Fibroblast of mammary gland (primary cell): ENCODE data around the gene DLG2.

ENCODE experiments used
- DNase-seq: peaks from one replicate; pipeline ENCODE4 v3.0.0-alpha.2; 2010; ENCODE audit warnings: low read depth
- H3K4me3 ChIP-seq: 2 replicates; pipeline ENCODE4 v1.5.1; 2011; ENCODE audit warnings: low read depth, mild to moderate bottlenecking, low read length, moderate library complexity; ENCODE audit not compliant: control insufficient read depth
- TF ChIP-seq, protein P1 (sequence below): conservative IDR thresholded peaks from 2 replicates; pipeline ENCODE4 v1.5.1; 2011; ENCODE audit warnings: low read depth, low read length, inconsistent platforms; ENCODE audit not compliant: control insufficient read depth, insufficient read depth

The DLG2 gene

DNA sequence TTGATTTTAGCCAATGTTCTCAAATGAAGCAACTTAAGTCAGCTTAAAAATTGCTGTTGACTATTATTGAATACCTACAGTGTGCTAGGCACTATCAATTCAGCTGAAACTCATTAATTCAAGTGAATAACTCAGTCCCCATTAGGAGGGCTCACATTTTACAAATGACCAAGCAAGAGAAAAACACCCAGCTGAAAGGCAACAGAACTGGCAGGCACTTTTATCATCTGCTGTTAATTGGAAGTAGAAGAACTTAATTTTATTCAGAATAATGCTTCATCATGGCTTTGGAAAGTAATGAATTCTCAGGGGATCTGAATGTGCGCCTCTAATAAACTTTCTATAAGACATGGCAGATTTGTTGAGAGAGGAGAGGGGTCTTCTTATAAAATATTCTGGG lies 1066.9 kb downstream of the DLG2 start:
- TF ChIP-seq, protein P1, sequence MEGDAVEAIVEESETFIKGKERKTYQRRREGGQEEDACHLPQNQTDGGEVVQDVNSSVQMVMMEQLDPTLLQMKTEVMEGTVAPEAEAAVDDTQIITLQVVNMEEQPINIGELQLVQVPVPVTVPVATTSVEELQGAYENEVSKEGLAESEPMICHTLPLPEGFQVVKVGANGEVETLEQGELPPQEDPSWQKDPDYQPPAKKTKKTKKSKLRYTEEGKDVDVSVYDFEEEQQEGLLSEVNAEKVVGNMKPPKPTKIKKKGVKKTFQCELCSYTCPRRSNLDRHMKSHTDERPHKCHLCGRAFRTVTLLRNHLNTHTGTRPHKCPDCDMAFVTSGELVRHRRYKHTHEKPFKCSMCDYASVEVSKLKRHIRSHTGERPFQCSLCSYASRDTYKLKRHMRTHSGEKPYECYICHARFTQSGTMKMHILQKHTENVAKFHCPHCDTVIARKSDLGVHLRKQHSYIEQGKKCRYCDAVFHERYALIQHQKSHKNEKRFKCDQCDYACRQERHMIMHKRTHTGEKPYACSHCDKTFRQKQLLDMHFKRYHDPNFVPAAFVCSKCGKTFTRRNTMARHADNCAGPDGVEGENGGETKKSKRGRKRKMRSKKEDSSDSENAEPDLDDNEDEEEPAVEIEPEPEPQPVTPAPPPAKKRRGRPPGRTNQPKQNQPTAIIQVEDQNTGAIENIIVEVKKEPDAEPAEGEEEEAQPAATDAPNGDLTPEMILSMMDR = no peak
- no peak for DNase-seq
- H3K4me3 ChIP-seq = no peak overlapping the region

DNA sequence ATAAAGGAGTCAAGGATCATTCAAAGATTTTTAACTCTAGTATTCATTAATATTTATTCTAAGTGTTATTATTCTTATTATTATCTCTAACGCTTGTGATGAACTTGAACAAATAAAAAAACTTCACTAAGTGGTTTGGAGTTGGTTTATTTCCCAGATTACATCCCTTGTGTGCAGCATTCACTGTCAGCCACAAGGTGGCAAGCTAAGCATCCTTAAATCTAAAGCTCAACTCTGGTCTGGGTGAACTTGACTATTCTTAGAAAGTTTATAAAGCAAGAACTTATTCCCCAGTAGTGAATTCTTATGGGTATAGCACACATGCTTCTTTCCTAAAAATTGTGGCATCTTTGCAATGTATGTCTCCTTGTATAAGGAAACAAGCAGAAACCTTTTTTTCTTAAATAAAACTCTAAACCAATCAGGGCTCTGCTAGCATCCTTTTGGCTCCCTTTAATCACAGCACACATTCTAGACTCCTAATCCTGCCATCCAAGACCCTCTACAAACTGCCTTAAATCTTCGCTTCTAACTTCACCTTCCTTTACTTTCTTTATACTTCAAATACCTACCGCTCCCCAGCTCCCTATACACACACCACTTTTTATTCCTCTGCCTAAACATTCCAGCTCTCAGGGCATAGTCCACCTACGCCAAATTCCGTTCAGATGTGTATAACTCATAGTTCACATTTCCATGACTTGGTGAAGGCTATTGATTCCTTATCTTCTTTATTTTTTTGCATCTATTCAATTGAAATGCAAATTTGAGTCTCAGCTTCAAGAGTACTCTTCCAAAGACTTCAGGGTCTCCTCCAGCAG lies 1068.8 kb downstream of the DLG2 start:
- peak; percentile 66 for DNase-seq
- no peak overlapping the region for H3K4me3 ChIP-seq
- TF ChIP-seq, protein P1 = peak; percentile 91

DNA sequence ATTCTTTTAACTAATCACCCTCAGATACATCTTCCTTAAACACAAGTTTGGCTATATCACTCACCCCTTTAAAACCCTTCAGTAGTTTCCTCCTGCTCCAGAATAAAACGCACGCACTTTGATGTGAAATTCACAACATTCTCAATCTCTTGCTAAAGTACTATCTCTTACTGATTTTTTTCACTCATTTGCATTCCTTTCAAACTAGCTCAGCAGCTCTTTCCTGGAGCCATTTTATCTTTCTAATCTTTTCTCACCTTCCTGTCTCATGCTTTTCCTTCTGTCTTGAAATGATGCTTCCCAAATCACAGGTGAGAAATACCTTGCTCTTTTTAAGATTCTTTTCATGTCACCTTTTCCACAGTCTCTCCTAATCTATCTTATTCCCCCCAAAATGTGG lies 1074.4 kb downstream of the DLG2 start:
- no peak overlapping the region for H3K4me3 ChIP-seq

DNA sequence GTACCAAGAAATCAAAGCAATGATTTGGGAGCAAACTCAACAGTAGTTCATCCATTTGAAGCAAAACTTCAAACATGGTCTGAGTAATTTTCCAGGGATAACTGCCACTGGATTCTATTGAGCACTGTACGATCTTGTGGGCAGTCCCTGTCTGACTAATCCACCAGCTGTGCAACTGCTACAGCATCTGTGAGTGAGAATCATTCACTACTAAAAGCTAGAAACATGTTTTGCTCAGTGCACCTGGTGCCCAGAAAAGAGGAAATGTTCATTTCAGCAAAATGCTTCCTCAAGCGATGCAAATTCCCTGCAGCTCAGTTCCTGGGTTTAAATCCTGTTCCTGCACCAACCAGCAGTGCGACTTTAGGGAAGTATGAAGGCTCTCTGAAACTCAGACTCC lies 1077.9 kb downstream of the DLG2 start:
- TF ChIP-seq, protein P1 = no peak
- H3K4me3 ChIP-seq = no peak overlapping the region
- peak; percentile 76 for DNase-seq

More for the DNA sequence above, 1074.4 kb downstream of the DLG2 start:
- TF ChIP-seq, protein P1 = no peak
- DNase-seq = no peak

GRCh38 chr11:84544566-84544965 lies 1082.6 kb downstream of the DLG2 start:
- no peak for DNase-seq
- H3K4me3 ChIP-seq = no peak overlapping the region
- TF ChIP-seq, protein P1 = no peak

GRCh38 chr11:84543367-84544159 lies 1083.6 kb downstream of the DLG2 start:
- TF ChIP-seq, protein P1 = no peak
- no peak overlapping the region for H3K4me3 ChIP-seq
- no peak for DNase-seq
